ENCODE measurements around the gene ITGA2. TPM values are rescaled to one million over a fixed set of nuclear protein-coding genes. Genes with fewer than 3 reads are reported as not detected.

The ITGA2 gene
- total and polyA plus RNA-seq, 2 donors (not counting 1 experiment from before 2014, with no cell fraction given) = not detected

- WGBS (ENCODE audit: insufficient coverage) = 92% methylated on average over 10 of the region's 10 CpGs
- Histone ChIP-seq H3K27me3 (replicated peaks in 1 of 4; ENCODE audit: control extremely low read depth in 1 of 4, control insufficient read depth in 3 of 4, insufficient read depth in 4 of 4, low read length in 3 of 4) (peaks cover 0 to 6% (median 0%) of the 10 kb centered on the region in 4 experiments), H3K4me2 (replicated peaks; ENCODE audit: low read depth, low read length, poor library complexity, severe bottlenecking) (no peak overlapping the region), H3K36me3 (replicated peaks in 1 of 2; ENCODE audit: control extremely low read depth in 1 of 2, control insufficient read depth in 1 of 2, extremely low read depth in 1 of 2, insufficient read depth in 2 of 2, low read length in 1 of 2) (no peaks in the 10 kb centered on the region), H3K9me3 (ENCODE audit: control extremely low read depth in 1 of 3, control insufficient read depth in 2 of 3, insufficient read depth in 1 of 3, low read length in 2 of 3) (peaks cover 0 to 13% (median 0%) of the 10 kb centered on the region in 3 donors), H2AFZ (ENCODE audit: insufficient read depth, low read depth, low read length, poor library complexity, severe bottlenecking) (no peak overlapping the region), H3K4me3 (ENCODE audit: control extremely low read depth in 1 of 5, extremely low read depth in 1 of 5, insufficient read depth in 1 of 5, low read depth in 2 of 5, low read length in 4 of 5) (no peak overlapping the region), H3K9ac (ENCODE audit: low read length) (no peak overlapping the region), H3K79me2 (ENCODE audit: control insufficient read depth, insufficient read depth, low read length) (no peaks in the 10 kb centered on the region), H3K27ac (ENCODE audit: low read length in 2 of 2) (no peak overlapping the region), H4K20me1 (ENCODE audit: control insufficient read depth, insufficient read depth, low read length, poor library complexity, severe bottlenecking) (no peaks in the 10 kb centered on the region), H3K4me1 (ENCODE audit: control insufficient read depth in 2 of 2, insufficient read depth in 2 of 2, low read length in 2 of 2) (no peaks in the 10 kb centered on the region)
- TF ChIP-seq CTCF (IDR thresholded peaks at IDR 0.05) = no peak
- no peak for TF ChIP-seq EZH2 (IDR thresholded peaks at IDR 0.05; ENCODE audit: borderline replicate concordance, insufficient read depth, low read depth, low read length, poor library complexity, severe bottlenecking)
- H3K27me3 Mint-ChIP-seq = peaks cover 7% of the 10 kb centered on the region
- H3K4me3 Mint-ChIP-seq = no peak overlapping the region
- no peak overlapping the region for H3K27ac Mint-ChIP-seq
- DNase-seq (no peak), ATAC-seq (ENCODE audit: low read depth) (no peak)
- no peaks in the 10 kb centered on the region for H3K4me1 Mint-ChIP-seq
- ChIA-PET CTCF (no interaction called here), POLR2A (no interaction called here)
- peaks cover 5% of the 10 kb centered on the region for H3K9me3 Mint-ChIP-seq (ENCODE audit: insufficient read depth)
- intact Hi-C loops (cut with micrococcal nuclease) = no loop called here
Observed at GRCh38 chr5:53017794-53018391, 28.7 kb downstream of the ITGA2 start.

GRCh38 chr5:53019320-53019719 is 30.2 kb downstream of the ITGA2 start:
- no peak for TF ChIP-seq CTCF (IDR thresholded peaks at IDR 0.05)
- no peak for TF ChIP-seq EZH2 (IDR thresholded peaks at IDR 0.05; ENCODE audit: borderline replicate concordance, insufficient read depth, low read depth, low read length, poor library complexity, severe bottlenecking)
- Histone ChIP-seq H3K4me1 (ENCODE audit: control insufficient read depth in 2 of 2, insufficient read depth in 2 of 2, low read length in 2 of 2) (no peaks in the 10 kb centered on the region), H3K4me2 (replicated peaks; ENCODE audit: low read depth, low read length, poor library complexity, severe bottlenecking) (no peak overlapping the region), H3K4me3 (ENCODE audit: control extremely low read depth in 1 of 5, extremely low read depth in 1 of 5, insufficient read depth in 1 of 5, low read depth in 2 of 5, low read length in 4 of 5) (no peak overlapping the region), H3K9me3 (ENCODE audit: control extremely low read depth in 1 of 3, control insufficient read depth in 2 of 3, insufficient read depth in 1 of 3, low read length in 2 of 3) (peaks cover 0 to 13% (median 0%) of the 10 kb centered on the region in 3 donors), H3K79me2 (ENCODE audit: control insufficient read depth, insufficient read depth, low read length) (no peaks in the 10 kb centered on the region), H3K36me3 (replicated peaks in 1 of 2; ENCODE audit: control extremely low read depth in 1 of 2, control insufficient read depth in 1 of 2, extremely low read depth in 1 of 2, insufficient read depth in 2 of 2, low read length in 1 of 2) (no peaks in the 10 kb centered on the region), H4K20me1 (ENCODE audit: control insufficient read depth, insufficient read depth, low read length, poor library complexity, severe bottlenecking) (no peaks in the 10 kb centered on the region), H2AFZ (ENCODE audit: insufficient read depth, low read depth, low read length, poor library complexity, severe bottlenecking) (no peak overlapping the region), H3K27ac (ENCODE audit: low read length in 2 of 2) (no peak overlapping the region), H3K9ac (ENCODE audit: low read length) (no peak overlapping the region), H3K27me3 (replicated peaks in 1 of 4; ENCODE audit: control extremely low read depth in 1 of 4, control insufficient read depth in 3 of 4, insufficient read depth in 4 of 4, low read length in 3 of 4) (peaks cover 0 to 6% (median 0%) of the 10 kb centered on the region in 4 experiments)
- H3K27me3 Mint-ChIP-seq = peaks cover 7% of the 10 kb centered on the region
- CTCF ChIA-PET = no interaction called here
- POLR2A ChIA-PET = no interaction called here
- ATAC-seq (ENCODE audit: low read depth) = no peak
- H3K4me3 Mint-ChIP-seq = no peak overlapping the region
- intact Hi-C loops (cut with micrococcal nuclease) = no loop called here
- peaks cover 2% of the 10 kb centered on the region for H3K9me3 Mint-ChIP-seq (ENCODE audit: insufficient read depth)
- H3K4me1 Mint-ChIP-seq = no peaks in the 10 kb centered on the region
- no peak overlapping the region for H3K27ac Mint-ChIP-seq
- 96% methylated on average over 3 of the region's 4 CpGs for WGBS (ENCODE audit: insufficient coverage)
- no peak for DNase-seq

All from B cell (primary cell).